ENCODE measurements around the gene GPR146.

- TF ChIP-seq POLR2A (IDR thresholded peaks at IDR 0.05), result no peak
- TF ChIP-seq, protein P1, sequence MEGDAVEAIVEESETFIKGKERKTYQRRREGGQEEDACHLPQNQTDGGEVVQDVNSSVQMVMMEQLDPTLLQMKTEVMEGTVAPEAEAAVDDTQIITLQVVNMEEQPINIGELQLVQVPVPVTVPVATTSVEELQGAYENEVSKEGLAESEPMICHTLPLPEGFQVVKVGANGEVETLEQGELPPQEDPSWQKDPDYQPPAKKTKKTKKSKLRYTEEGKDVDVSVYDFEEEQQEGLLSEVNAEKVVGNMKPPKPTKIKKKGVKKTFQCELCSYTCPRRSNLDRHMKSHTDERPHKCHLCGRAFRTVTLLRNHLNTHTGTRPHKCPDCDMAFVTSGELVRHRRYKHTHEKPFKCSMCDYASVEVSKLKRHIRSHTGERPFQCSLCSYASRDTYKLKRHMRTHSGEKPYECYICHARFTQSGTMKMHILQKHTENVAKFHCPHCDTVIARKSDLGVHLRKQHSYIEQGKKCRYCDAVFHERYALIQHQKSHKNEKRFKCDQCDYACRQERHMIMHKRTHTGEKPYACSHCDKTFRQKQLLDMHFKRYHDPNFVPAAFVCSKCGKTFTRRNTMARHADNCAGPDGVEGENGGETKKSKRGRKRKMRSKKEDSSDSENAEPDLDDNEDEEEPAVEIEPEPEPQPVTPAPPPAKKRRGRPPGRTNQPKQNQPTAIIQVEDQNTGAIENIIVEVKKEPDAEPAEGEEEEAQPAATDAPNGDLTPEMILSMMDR (IDR thresholded peaks at IDR 0.05 in 8 of 11, conservative IDR thresholded peaks at IDR 0.05 in 3 of 11), result no peak
- TF ChIP-seq POLR2AphosphoS5 (IDR thresholded peaks at IDR 0.05), result no peak
Observed at GRCh38 chr7:1098243-1099153, 54.2 kb downstream of the GPR146 start.
